CD4-positive, alpha-beta T cell treated with Interleukin-15 for 4 hours (primary cell): ENCODE data around the gene SLC35E1.
"Not testable (repeated sequence)": the region's sequence is repeated elsewhere in the genome, so short reads cannot be mapped to it uniquely, and the experiment has no call there.

Experiments
- DNase-seq: peaks from one replicate; pipeline ENCODE4 v3.0.0-alpha.2; 2020; ENCODE audit warnings: low spot score

SLC35E1 gene

GRCh38 chr19:16520986-16521624, 51.1 kb downstream of the SLC35E1 start:
- no peak for DNase-seq

GRCh38 chr19:16520074-16520973, 51.9 kb downstream of the SLC35E1 start:
- no peak for DNase-seq

DNA sequence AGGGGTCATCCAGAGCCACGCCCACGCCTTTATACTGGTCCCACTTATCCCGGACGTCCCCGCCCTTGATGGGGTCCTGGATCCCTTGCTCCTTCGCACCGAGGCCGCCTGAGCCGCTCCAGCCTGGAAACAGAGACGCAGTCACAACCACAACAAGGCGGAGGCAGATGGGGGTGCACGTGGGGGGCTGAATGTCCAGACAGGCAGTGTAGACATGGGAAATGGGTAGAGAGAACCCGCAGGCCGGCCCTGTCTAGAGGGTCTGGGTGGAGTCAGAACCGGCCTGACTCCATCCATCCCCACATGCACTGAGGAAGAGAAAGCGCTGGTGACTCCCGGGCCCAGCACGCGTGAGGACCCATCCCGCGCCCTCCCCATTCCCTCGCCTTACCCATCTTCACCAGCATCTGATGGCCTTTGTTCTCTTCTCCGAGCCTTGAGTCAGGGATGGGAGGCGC, 53.0 kb downstream of the SLC35E1 start:
- DNase-seq, result no peak

GRCh38 chr19:16518483-16519229, 53.6 kb downstream of the SLC35E1 start:
- no peak for DNase-seq

- DNase-seq, result no peak
Measured at GRCh38 chr19:16518061-16518460, 54.2 kb downstream of the SLC35E1 start.

DNA sequence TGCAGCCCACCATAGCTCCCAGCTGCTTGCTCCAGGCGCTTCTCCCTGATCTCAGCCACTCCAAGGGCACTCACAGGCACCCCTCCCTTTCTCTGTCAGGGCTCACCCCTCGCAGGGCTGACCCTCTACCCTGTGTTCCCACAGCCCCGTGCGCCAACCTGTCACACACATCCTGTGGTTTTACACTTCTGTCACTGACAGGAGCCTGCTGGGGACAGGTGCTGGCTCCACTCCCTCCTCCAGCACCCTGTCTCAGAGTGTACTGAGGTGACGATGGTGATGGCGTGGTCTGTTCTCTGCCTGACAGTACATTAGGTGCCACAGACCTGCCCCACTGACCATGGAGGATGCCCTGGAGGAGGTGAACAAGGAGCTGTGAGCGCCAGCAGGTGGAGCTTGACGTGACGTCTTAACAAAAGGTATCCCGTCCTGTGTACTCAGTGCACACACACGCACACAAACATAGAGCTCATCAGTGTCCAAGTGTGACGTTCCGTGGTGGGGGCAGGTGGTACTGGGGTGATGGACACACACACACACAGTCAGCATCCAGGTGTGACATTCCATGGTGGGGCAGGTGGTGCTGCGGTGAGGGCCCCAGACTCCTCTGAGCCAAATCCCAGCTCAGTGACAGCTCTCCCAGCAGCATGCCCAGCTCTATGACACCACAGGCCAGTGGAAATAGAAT, 55.1 kb downstream of the SLC35E1 start:
- DNase-seq, result no peak

DNA sequence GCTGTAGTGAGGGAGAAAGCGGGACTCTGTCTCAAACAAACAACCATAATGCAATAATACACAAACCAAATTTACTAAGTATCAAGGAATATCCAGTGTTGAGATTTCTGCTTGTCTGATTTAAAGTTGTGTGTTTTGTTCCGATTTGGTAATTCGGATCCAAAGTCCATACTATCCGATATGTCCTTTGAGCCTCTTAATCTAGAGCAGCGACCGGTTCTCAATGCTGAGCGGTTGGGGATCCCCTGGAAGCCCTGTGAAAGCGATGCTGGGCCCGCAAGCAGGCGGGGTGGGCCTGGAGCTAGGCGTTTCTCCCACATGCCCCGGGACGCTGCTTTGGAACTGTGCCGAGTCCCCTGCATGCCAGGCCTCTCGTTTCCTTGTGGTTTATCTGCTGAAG, 55.8 kb downstream of the SLC35E1 start:
- no peak for DNase-seq

- no peak for DNase-seq
Measured at GRCh38 chr19:16514383-16515019, 57.7 kb downstream of the SLC35E1 start.

DNA sequence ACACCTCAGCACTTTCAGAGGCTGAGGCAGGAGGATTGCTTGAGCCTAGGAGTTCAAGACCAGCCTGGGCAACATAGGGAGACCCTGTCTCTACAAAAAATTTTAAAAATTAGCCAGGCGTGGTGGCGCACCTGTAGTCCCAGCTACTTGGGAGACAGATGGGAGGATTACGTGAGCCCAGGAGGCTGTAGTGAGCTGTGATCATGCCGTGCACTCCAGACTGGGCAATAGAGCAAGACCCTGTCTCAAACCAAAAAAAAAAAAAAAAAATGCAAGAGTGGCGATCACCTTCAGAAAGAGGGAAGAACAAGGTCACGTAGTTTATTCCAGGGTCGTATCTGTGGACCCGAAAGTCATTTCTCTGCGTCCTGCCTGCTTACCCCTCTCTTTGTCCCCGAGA, 59.6 kb downstream of the SLC35E1 start:
- DNase-seq, result not testable (repeated sequence)

GRCh38 chr19:16509141-16510061, 62.8 kb downstream of the SLC35E1 start:
- no peak for DNase-seq

DNA sequence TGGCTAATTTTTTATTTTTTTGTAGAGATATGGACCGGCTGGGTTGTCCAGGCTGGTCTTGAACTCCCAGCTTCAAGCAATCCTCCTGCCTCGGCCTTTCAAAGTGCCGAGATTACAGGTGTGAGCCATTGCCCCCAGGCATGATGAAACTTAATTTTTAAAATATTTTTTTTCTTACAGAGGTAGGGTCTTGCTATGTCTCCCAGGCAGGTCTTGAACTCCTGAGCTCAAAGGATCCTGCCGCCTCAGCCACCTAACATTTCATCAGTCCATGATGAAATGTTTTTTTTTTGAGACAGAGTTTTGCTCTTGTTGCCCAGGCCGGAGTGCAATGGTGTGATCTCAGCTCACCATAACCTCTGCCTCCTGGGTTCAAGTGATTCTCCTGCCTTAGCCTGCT, 63.7 kb downstream of the SLC35E1 start:
- no peak for DNase-seq

DNA sequence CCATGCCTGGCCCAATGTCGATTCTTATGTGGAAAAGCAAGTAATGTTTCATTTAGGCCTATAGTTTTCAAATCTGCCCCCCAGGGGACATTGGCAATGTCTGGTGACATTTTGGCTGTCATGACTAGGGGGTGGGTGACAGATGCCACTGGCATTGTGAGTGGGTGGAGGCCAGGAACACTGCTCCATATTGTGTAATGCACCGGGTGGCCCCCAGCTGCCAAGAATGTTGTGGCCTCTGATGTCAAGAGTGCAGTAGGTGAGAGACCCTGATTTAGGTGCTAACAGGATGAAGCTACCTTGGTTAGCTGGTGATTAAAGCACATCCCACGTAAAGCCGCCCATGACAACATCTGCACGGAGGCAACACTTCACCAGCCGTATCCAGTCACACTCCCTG, 65.3 kb downstream of the SLC35E1 start:
- no peak for DNase-seq

DNA sequence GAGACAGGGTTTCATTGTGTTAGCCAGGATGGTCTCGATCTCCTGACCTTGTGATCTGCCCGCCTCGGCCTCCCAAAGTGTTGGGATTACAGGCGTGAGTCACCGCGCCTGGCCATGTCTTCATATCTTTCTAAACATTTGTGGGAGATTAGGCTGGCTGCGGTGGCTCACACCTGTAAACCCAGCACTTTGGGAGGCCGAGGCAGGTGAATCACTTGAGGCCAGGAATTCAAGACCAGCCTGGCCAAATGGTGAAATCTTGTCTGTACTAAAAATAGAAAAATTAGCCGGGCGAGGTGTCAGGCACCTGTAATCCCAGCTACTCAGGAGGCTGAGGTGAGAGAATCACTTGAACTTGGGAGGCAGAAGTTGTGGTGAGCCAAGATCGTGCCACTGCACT, 66.1 kb downstream of the SLC35E1 start:
- not testable (repeated sequence) for DNase-seq

GRCh38 chr19:16504271-16504670, 67.9 kb downstream of the SLC35E1 start:
- no peak for DNase-seq
